ENCODE data around the gene ATP4B.

The ATP4B gene

DNA sequence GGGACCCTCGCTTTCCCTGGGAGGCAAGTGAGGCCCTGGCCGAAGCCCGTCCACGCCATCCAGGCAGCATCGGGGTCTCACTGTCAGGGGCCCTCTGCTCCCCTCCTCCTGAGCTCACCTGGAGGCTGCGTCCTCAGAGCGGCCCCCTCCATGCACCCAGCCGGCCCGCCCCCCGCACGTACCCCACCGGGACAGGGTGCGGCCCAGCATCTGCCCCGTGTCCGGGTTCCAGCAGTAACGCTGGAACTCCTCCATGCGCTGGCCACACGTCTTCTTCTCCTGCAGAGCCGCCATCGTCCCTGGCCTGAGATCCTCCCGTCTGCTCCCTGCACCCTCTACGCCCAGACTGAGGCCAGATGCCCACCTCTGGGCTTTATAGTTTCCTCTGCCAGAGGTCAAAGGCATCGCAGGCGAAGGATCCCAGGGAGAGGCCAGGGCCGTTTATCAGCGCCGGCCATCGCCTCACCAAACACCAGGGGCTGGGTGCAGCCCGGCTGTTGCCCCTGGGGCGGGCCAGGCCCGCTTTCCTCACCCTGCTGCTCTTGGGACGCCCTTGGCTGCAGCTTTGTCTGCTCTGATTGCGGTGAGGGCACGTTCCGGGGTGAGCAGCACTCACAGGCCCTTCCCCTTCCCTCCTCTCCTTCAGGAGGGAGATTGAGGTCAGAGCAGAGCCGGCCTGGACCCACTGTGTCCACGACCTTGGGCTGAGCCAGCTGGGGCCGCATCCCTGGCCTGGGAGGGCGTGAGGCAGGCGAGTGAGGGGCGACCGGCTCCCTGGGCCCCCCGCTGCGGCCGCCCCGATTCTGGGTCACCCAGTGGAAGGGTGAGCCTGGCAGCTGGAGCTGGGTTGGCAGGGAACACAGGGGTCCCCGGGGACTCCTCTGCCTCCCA lies at the start of gene ATP4B:
Gene ATP4B (minus strand): TSS at position 348 of the 891 bp plus-strand sequence. CDS start 54 bp downstream, at position 294.
- no peak for DNase-seq

DNA sequence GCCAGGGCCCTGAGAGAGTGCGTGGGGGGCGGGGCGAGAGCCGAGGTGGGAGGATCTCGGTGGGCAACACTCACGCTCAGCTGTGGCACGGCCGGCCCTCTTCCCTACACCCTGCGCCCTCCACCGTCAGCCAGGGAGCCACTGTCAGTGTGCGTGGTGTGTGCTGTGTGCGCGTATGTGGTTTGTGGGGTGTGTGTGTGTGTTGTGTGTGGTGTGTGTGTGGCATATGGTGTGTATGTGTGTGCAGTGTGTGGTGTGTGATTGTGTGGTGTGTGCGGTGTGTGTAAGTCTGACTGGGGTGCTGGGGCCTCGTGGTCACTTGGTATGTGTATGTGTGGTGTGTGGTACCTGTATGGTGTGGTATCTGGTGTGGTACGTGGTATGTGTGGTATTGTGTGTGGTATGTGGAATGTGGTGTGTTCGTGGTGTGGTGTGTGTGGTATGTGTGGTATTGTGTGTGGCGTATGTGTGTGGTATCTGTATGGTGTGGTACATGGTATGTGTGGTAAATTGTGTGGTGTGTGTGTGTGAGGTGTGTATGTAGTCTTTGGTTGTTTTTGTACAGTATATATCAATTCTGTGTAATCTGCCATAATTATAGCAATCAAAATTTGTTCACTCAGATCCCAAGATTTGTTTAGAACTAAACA lies 14.1 kb upstream of the ATP4B start:
- no peak for DNase-seq

DNA sequence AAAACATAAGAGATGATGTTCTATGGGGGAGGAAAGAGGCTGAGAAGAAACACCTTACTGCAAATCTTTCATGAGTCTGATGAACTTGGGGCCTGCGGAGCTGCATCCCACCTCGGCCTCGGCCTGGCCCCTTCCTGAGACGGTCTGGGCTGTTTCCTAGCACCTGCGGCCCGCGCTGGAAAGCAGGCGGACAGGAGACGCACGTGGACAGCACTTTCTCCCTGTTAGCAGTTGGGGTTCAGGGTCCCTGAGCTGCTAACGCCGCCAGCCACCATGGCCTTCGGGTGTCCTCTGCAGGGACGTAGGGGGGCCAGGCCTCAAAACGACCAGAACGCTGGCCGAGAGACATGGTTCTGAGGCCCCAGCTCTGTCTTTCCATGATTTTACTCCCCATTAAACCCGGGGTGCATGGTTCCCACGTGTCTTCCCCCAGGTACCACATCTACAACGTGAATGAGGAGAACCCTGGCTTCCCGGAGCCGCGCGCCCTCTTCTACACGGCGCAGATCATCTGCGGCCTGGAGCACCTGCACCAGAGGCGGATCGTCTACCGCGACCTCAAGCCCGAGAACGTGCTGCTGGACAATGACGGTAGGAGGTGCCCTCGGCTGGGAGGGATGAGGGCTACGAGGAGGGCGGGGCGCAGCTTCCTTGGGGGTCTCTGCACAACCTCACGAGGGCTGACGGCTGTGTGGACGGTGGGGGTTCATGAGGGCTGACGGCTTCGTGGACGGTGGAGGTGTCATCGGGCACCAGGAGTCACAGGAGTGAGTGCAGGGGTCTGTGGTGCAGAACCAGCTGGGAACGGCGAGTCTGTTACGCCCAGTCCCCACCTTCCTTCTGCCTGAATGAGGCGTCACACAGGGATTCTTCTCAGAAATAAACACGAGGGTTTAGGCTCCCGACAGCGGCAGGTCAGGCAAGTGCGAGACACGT lies 13.3 kb upstream of the ATP4B start:
- no peak for DNase-seq

DNA sequence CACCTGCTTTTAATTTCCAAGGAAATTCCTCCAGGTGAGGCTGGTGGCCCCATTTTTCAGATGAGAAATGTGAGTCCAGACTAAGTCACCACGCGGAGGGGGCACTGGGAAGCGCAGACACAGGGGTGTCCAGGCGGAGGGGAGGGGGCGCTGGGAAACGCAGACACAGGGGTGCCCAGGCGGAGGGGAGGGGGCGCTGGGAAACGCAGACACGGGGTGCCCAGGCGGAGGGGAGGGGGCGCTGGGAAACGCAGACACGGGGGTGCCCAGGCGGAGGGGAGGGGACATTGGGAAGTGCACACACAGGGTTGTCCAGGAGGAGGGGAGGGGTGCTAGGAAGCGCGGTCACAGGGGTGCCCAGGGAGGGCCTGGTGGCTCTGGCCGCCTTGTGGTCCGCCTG lies 12.5 kb upstream of the ATP4B start:
- DNase-seq, result no peak

DNA sequence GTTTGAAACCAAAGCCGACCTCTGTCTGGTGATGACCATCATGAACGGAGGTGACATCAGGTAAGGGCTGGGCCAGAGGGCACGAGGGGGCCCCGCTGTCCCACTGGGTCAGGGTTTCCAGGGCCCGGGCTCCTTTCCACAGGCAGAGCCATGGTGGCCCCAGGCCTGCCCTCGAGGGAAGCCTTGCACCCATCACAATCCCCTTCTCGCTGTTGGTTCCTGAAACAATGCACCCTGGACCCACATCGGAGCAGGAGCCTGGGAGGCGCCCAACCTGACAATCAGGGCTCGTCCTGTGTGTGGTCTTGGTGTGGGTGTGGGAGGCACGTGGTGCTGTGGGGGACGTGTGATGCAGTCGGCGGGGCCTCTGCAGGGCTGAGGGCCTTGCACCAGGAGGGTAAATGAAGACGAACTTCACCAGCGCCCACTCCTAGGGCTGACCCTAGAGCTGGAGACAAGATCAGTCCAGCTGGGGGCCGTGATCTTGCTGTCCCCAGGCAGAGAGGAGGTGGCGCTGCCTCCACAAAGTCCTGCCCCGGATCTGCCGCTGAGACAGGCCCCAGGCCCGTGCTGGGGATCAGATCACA lies 11.8 kb upstream of the ATP4B start:
- no peak for DNase-seq

DNA sequence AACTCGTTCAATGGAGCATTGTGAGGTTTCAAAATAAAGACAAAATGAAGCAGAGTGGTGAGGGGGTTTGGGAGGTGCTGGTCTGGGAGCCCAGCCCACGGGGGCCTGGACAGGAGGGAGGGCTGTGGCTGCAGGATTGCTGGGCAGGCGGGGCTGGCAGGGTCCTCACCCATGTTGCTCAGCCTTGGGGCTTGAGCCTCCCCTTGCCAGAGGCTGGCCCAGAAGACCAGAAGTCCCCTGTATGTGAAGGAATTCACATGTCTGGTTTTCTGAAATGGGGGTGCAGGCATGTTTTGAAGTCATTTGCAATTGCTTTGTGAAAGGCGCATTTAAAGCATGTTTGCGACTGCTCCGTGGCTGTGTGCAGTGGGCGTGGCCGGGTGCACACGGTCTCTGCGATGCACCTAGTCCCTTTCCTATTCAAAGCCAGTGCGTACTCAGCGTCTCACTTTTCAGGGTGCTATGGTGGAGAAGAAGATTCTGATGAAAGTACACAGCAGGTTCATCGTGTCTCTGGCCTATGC lies 11.3 kb upstream of the ATP4B start:
- DNase-seq, result no peak

DNA sequence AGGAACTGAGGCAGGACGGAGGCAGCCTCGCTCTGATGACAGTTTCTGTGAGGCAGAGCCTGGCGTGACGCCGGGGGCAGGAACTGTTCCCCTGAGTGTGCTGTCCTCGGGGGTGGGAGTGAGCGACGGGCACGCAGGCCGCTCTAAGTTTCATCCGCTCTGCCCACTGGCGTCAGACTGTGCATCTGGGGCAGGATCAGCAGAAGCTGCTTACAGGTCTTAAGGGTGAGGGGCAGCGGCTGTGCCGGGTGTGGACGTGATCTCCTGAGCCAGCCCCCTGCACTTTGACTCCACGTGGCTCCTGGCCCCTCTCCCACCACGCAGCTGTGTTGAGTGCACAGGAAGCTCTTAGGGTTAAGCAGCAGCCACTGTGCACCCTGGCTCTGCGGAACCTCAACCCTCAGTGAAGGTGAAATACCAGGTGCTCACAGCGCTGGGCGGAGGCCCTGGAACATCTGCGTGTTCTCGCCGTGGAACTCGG lies 10.5 kb upstream of the ATP4B start:
- DNase-seq, result no peak

DNA sequence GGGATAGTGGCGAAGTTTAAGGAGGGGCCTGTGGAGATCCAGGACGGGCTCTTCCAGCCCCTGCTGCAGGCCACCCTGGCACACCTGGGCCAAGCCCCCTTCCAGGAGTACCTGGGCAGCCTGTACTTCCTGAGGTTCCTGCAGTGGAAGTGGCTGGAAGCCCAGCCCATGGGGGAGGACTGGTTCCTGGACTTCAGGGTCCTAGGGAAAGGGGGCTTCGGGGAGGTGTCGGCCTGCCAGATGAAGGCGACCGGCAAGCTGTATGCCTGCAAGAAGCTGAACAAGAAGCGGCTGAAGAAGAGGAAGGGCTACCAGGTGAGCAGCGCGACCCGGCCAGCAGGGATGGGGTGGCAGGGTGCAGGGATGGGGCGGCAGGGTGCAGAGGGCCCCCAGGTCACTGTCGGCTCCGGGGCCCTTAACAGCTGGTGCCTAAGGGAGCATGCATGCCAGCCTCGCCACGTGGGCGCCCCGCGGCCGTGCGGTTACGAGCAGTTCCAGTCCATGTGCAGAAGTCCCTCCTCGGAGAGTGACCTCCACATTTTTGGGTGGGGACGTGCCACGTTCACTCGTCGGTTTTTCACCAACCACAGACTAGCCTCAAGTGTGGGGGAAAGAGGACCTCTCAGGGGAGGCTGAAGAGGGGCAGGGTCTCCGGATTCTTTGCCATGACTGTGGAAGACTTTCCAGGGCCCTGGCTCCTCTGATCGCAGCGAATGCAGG lies 9.9 kb upstream of the ATP4B start:
- no peak for DNase-seq

DNA sequence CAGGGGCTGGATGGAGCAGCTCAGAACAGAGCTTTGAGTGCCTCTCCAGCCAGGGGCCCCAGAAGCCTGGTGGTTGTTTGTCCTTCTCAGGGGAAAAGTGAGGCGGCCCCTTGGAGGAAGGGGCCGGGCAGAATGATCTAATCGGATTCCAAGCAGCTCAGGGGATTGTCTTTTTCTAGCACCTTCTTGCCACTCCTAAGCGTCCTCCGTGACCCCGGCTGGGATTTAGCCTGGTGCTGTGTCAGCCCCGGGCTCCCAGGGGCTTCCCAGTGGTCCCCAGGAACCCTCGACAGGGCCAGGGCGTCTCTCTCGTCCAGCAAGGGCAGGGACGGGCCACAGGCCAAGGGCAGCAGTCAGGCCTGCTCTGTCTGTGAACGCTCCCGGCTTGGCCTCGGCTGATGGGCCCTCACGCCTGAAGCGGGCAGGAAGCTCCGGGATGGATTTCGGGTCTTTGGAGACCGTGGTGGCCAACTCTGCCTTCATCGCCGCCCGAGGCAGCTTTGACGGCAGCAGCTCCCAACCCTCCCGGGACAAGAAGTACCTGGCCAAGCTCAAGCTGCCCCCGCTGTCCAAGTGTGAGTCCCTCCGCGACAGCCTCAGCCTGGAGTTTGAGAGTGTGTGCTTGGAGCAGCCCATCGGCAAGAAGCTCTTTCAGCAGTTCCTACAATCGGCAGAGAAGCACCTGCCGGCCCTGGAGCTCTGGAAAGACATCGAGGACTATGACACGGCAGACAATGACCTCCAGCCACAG lies 9.1 kb upstream of the ATP4B start, which contains the start of gene GRK1:
Gene GRK1 (plus strand): TSS at position 269 of the 751 bp plus-strand sequence. CDS start 168 bp downstream, at position 437.
- no peak for DNase-seq

DNA sequence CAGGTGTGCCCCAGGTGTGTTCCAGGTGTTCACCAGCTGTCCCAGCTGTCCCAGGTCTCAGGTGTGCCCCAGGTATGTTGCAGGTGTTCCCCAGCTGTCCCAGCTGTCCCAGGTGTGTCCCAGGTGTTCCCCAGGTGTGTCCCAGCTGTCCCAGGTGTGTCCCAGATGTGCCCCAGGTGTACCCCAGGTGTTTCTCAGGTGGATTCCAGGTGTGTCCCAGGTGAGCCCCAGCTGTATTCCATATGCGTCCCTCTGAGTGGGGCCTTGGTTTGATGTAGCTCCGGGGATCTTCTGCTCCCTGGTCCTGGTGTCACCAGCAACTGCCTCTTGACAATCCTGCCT lies 8.3 kb upstream of the ATP4B start:
- no peak for DNase-seq

DNA sequence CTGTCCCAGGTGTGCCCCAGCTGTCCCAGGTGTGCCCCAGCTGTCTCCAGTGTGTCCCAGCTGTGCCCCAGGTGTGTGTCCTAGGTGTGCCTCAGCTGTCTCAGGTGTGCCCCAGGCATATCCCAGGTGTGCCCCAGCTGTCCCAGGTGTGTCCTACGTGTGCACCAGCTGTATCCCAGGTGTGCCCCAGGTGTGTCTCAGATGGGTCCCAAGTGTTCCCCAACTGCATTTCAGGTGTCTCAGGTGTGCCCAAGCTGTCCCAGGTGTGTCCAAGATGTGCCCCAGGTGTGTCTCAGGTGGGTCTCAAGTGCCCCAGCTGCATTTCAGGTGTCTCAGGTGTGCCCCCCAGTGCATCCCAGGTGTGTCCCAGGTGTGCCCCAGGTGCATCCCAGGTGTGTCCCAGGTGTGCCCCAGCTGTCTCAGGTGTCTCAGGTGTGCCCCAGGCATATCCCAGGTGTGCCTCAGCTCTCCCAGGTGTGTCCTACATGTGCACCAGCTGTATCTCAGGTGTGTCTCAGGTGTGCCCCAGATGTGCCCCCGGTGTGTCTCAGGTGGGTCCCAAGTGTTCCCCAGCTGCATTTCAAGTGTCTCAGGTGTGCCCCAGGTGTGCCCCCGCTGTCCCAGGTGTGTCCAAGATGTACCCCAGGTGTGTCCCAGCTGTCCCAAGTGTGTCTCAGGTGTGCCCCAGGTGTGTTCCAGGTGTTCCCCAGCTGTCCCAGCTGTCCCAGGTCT lies 7.8 kb upstream of the ATP4B start:
- DNase-seq, result no peak

DNA sequence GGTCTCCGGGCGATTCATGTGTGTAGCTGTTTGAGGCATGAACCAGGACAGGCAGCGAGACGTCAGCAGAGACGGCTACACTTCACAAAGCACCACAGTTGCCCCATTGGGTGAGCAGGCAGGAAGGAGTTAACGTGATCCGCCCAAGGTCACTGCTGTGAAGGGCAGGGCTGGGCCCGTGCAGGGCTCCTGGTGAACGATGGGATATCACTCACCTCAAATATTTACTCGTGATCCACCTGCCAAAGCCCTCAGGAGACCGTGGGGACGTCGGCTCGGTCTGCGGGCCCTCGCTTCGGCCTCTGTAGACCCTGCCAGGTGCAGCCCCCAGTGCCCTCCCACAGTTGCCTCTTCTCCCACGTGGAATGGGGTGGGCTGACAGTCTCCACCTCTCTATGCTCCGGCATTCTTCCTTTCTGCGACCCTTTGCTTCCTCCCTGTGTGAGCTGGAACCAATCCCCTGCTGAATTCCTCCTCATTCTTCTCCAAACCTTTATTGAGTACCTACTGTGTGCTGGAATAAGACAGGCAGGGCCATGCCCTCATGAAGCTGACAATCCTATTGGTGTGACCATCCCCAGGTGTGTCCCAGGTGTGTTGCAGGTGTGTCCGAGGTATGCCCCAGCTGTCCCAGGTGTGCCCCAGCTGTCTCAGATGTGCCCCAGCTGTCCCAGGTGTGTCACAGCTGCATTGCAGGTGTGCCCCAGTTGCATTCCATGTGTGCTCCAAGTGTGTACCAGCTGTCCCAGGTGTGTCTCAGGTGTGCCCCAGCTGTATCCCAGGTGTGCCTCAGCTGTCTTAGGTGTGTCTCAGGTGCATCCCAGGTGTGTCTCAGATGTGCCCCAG lies 7.0 kb upstream of the ATP4B start:
- DNase-seq, result no peak

DNA sequence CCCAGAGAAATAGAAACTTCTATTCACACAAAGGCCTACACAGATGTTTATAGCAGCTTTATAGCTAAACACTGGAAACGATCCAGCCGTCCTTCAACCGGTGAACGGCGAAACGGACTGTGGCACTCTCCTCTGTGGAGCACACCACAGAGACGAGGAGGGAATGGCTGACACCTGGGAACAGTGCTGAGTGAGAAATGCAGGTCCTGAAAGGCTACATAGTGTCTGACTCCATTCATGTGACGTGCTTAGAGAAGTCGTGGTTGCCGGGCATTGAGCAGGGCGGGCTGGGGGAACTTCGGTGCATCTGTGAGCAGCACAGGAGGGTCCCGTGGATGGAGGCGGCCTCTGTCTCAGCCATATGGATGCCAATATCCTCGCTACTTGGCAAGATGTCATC lies 5.9 kb upstream of the ATP4B start:
- DNase-seq, result no peak

DNA sequence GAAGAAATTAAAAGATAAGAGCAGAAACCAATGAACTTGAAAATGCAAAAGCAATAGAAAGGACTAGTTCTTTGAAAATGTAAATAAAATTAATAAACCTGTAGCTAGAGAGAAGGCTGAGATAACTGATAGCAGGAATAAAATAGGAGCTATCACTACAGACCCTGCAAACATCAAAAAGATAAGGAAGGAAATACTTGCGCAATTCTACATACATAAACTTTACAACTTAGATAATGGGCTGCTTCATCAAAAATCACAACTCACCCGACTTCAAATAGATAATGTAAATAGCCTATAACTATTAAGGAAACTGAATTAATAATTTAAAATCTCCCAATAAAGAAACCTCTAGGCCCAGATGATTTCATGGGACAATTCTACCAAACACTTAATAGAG lies 3.5 kb upstream of the ATP4B start:
- DNase-seq, result no peak

DNA sequence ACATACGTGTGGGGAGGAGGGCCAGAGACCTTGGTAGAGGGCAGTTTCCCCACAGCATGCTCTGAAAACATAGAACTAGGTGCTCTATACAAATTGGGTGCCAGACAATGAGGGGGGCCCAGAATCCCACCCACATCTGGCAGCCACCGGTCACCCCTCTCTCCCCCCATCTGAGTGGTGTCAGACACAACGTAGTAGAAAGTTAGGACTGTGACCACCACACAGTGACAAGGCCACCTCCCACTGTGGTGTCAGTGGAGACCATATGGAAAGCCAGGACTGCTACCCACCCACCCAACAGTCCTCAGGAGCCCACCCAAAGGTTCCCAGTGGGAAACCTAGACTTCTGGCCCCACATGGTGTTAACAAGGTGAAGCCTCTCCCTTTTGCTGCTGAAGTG lies 2.1 kb upstream of the ATP4B start:
- no peak for DNase-seq

DNA sequence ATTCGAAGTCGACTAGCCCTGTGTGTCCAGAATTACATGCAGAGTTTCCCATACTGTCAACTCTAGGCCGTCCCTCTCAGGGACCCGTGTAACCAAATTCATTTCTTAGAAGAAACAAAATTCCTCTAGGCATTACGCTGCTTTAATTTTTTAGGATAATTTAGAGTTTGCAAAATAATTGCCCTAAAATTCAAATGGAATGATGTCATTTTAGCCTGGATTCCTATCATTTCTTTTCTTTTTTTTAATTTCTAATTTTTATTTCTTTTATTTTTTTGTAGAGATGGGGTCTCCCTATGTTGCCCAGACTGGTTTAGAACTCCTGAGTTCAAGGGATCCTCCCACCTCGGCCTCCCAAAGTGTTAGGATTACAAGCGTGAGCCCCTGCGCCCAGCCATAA lies 1.3 kb upstream of the ATP4B start:
- DNase-seq, result no peak

DNA sequence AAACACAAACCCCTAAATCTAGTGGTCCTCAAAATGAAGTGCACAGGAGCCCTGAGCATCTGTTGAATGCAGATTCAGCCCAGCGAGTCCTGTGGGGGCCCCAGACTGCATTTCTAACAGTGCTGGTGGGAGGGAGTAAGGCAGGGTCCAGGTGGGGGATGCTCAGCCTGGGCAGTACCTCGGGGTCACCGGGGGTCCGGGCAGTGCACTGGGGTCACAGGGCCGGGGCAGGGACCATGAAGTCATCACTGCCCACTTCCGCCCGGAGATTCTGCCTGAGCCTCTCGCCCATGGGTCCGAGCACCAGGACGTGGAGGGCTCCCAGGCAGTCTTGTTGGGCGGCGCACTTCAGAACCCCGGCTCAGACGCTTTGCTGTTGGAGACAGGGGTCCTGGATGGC lies 838 bp upstream of the ATP4B start:
- no peak for DNase-seq

DNA sequence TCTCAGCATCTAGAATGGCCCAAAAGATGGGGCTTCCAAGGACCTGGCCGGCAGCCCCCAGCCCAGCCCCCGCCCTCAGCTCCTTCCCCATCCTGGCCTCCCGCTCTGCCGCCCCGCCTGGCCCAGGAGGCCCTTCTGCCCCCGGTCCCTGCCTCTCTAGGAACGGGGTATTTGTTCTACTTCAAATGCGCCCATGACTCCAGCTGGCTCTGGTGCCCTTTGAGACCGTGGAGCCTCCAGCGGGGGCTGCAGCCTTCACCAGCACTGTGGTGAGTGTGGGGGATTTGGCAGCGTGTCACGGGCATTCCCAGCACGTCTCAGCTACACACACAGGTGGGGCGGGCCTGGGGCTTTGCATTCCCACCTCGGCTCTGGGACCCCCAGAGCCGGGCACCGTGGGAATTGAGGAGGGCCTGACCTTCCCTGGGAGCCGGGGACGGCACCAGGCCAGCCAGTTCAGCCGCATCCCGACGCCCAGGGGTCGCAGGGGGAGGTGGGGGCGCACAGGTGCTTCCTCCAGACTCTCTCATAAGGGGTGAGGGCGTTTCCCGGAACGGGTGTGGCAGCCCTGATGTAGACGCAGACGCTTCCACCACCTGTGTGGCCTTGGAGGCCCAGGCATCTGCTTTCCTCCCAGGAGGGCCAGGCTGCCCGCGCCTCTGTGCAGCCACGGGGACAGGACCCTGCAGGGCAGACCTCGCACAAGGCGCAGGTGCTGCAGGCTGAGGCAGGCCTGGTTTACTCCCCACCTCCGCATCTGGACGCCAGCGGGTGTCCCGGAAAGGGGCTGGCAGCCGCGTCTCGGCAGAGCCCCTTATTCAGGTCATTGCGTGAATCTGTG lies 947 bp downstream of the ATP4B start:
- DNase-seq, result no peak

Measured in activated naive CD4-positive, alpha-beta T cell treated with Interleukin-2 at 50 U/mL for 16 hours (primary cell).